ENCODE data around the gene TARBP1.
"Not testable (repeated sequence)": the region's sequence is repeated elsewhere in the genome, so short reads cannot be mapped to it uniquely, and the experiment has no call there.

Gene TARBP1, protein sequence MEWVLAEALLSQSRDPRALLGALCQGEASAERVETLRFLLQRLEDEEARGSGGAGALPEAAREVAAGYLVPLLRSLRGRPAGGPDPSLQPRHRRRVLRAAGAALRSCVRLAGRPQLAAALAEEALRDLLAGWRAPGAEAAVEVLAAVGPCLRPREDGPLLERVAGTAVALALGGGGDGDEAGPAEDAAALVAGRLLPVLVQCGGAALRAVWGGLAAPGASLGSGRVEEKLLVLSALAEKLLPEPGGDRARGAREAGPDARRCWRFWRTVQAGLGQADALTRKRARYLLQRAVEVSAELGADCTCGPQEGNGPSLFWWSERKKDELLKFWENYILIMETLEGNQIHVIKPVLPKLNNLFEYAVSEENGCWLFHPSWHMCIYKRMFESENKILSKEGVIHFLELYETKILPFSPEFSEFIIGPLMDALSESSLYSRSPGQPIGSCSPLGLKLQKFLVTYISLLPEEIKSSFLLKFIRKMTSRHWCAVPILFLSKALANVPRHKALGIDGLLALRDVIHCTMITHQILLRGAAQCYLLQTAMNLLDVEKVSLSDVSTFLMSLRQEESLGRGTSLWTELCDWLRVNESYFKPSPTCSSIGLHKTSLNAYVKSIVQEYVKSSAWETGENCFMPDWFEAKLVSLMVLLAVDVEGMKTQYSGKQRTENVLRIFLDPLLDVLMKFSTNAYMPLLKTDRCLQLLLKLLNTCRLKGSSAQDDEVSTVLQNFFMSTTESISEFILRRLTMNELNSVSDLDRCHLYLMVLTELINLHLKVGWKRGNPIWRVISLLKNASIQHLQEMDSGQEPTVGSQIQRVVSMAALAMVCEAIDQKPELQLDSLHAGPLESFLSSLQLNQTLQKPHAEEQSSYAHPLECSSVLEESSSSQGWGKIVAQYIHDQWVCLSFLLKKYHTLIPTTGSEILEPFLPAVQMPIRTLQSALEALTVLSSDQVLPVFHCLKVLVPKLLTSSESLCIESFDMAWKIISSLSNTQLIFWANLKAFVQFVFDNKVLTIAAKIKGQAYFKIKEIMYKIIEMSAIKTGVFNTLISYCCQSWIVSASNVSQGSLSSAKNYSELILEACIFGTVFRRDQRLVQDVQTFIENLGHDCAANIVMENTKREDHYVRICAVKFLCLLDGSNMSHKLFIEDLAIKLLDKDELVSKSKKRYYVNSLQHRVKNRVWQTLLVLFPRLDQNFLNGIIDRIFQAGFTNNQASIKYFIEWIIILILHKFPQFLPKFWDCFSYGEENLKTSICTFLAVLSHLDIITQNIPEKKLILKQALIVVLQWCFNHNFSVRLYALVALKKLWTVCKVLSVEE (N-terminal part only)

DNA sequence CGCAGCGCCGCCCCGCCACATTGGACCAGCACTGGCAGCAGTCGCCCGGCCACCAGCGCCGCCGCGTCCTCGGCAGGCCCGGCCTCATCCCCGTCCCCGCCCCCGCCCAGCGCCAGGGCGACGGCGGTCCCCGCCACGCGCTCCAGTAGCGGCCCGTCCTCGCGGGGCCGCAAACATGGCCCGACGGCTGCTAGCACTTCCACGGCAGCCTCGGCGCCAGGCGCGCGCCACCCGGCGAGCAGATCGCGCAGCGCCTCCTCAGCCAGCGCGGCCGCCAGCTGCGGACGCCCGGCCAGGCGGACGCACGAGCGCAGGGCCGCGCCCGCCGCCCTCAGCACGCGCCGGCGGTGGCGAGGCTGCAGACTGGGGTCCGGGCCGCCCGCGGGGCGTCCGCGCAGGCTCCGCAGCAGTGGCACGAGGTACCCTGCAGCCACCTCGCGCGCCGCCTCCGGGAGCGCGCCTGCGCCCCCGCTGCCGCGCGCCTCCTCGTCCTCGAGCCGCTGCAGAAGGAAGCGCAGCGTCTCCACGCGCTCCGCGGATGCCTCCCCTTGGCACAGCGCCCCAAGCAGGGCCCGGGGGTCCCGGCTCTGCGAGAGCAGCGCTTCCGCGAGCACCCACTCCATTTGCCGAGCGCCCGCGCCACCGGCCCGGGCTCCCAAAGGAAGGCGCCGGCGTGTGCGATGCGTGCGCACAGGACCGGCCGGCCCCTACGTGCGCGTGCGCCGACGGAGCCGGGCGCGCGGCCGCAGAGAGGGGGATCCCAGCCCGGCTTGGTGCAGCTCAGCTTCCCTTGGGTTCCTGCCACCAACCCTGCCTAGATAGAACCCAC lies at the start of gene TARBP1:
Gene TARBP1 (minus strand): TSS at position 699 of the 829 bp plus-strand sequence. CDS start 76 bp downstream, at position 623.
- DNase-seq: peak; percentile 81

DNA sequence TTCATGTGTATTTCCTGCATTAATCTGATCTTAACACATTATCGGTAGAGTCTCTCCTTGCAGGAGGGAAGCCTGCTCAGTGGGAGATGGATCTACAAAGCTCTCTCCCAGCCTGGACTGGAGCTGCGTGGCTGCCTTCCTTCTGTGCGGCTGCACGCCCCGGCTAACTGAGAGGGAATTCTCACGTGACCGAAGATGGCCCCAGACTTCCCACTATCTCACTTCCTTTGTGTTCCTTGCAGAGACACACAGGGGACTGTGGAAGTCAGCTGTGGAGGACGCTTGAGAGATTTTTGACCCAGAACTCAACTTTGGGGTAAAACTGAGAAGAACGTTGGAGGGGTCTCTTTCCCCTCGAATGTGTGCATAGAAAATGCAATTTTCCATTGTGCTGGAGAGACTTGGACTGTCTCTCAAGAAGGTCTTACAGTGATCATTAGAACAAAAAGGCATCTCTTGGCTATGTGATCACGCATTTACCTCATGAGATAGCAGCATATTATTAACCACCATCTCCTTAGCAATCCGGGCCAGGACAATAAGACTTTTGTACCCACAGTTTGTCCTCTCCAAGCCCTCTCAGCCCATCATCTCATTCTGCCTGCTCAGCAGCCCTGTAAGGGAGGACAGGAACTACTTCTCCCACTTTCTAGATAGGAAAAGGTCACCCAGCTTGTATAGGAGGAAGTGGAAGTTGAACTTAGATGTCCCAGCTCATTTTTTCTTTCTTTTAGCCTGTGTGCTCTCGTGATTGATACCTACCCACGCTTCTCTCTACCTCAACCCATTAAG lies 49.3 kb upstream of the TARBP1 start:
- DNase-seq: no peak

DNA sequence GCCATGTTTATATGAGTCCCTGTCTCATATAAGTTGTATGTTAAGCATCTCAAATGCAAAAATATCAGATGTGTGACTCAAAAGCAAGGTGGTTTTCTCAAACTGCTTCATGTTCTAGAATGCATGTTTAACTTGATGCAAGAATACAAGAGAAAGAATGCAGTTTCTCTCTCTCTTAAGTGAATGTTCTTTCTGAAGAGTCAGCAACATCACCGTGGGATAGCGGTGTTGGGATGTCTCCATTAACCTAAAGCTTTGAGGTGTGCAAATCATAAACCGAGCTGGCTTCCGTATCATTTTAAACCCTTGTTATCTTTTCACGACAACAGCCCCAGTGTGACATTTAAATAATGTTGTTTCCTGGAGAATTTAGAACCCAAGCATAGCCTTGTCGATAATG lies 48.4 kb upstream of the TARBP1 start:
- DNase-seq: no peak

DNA sequence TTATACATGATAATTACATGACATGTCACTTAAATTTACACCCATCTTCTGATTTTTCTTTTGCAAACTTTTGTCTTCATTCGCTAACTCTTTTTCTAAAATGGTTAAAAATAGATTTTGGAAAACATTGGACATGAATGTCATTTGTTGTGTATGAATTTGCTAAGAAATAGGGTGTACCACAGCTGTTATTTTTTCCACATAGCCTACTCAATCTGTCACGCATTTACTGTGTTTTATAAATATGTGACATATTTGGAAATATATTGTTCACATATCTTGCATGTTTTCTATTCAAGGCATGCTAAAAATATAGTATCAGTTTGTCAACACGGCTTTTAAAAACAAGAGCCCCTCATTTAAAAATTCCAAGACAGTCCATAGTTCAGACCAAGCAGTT lies 47.9 kb upstream of the TARBP1 start:
- DNase-seq: no peak

DNA sequence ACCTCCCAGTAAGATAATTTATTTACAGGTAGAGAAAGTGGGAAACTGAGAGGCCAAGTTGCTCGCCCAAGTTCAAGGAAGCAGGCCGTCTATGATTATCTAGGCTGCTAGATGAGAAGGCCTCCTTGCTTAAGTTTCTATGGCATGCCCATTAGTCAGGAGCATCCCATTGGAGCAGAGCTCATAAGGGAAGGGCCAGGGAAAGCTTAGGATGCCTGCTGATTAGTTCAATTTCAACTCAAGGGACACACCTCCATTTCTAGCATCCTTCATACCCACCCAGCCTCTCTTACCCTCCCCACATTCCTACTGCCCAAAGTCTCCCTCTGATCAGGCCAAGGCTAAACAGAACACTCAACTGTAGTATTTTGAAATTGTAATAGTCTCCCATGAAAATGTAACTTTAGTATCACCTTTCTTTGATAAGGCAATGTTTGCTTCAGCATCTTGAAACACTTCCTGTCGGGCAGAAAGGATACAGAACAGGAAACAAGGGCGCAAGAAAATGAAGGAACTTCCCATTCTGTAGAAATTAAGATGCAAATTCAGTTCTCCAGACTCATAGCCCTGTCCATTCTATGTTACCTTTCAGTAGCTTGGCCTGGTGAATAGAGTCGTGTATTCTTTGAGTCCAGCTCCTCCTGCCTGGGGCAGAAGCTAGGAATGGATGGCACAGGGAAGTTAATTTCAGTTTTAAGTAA lies 46.3 kb upstream of the TARBP1 start:
- no peak for DNase-seq

GRCh38 chr1:234521836-234522235 lies 42.9 kb upstream of the TARBP1 start:
- no peak for DNase-seq

DNA sequence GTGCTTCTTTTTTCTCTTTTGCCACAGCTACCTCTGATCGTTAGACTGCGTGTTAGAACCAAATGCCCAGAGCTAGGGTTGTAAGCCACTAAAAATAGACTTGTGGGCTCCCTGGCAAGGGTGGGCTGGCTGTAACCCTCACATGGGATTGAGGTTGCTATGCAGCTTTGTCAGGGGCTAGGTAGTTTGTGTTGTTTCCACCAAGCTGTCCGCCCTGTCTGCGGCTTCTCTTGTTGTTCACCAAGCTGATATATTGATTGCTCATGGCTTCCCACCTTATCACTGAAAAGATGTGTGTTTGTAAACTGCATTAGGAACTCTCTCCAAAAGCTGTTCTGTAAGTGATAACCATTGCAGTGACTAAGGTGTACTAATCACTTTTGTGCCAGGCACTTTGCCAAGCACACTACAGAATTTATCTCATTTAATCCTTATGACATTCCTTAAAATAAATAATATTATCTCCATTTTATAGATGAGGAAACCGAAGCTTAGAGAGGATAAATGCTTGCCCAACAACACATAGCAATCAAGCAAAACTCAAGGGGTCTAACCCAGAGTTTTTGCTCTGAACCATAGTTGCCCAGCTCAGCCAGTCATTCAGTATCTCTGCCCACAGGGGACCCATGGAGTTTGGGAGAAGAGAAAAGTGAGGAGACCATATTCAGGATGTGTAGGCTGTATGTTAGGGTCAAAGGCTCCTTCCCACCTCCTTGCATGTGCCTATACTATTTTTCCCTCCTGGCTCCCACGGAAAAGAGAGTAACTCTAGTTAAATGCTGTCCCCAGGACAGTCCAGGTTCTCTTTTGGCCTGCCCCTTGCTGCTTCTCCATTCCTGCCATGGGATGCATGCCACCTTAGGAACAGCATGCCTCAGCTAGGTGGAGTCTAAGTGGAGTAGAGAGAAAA lies 42.2 kb upstream of the TARBP1 start:
- no peak for DNase-seq

DNA sequence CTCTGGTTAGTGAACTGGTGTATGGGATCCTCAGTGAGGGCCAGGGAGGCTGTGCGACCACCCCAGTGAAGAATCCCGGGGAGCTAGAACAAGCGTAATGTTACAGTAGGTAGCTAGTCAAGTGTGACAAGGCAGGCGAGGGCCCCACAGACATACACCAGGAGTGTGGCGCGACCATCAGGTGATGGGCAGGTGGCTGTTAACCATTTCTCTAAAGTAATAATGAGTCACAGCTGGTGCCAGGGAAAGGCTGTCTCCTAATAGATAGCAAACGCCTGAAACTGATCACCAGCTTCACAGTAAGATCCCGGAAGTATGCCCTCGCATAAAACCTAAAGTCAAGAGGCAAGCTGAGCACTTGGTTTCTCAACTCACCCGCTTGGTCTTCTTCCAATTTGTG lies 40.5 kb upstream of the TARBP1 start:
- DNase-seq: peak; percentile 23

- no peak for DNase-seq
Observed at GRCh38 chr1:234518876-234519275, 39.9 kb upstream of the TARBP1 start.

DNA sequence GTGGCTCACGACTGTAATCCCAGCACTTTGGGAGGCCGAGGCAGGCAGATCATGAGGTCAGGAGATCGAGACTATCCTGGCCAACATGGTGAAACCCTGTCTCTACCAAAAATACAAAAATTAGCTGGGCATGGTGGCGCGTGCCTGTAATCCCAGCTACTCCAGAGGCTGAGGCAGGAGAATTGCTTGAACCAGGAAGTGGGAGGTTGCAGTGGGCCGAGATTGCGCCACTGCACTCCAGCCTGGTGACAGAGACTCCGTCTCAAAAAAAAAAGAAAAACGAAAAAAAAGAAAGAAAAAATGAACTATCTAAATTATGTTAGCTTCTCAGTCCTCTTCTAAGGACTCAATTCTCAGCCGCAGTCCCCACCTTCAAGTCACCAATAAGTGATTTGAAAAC lies 39.1 kb upstream of the TARBP1 start:
- not testable (repeated sequence) for DNase-seq

DNA sequence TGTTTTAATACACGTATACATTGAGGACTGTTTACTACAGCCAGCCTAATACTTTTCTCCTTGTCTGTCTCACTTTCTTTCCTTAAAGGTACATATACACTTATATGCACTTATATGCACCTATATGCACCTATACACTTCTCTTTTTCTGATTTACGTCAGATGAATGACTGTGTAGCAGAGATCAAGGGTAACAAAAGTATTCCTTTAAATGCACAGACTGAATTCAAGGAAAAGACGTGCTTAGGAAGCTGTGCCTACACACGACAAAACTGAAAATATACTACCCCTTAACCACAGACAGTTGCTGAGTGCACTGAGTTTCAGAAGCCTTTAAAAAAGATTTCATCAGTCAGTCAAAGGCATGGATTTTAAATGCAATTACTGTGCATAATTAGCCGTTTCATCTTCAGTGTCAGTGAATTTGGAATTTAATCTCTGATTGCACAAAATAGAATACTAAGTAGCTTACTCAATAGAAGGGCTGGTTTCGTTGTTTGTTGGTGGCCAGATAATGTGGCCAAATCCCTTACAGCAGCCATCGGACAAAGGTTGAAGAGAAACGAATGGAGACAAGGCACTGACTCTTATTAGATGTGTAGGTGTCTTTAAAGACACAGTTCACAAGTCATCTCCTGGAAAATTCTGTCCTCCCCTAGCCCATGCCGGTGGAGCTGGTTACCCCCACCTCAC lies 38.3 kb upstream of the TARBP1 start:
- DNase-seq: no peak

DNA sequence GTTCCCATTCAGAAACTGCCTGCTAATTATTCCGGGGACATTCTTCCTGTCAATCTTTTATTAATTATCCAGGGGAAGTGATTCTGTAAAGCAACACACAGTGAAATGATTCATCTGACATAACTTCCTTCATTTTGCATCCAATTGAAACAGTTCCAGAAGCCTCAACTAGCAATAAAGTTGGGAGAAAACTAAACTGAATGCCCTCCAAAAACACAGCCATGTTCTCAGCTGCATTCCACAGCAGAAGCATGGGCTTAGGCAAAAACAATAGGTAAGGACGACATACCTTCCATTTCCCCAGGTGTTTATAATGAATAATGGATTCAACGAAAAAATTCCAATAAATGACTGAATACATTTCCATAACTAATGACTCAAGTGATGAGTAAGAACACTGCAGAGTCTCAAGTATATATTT lies 36.9 kb upstream of the TARBP1 start:
- no peak for DNase-seq

- DNase-seq: no peak
Observed at GRCh38 chr1:234515411-234515810, 36.4 kb upstream of the TARBP1 start.

- DNase-seq: no peak
Observed at GRCh38 chr1:234512451-234512861, 33.5 kb upstream of the TARBP1 start.

DNA sequence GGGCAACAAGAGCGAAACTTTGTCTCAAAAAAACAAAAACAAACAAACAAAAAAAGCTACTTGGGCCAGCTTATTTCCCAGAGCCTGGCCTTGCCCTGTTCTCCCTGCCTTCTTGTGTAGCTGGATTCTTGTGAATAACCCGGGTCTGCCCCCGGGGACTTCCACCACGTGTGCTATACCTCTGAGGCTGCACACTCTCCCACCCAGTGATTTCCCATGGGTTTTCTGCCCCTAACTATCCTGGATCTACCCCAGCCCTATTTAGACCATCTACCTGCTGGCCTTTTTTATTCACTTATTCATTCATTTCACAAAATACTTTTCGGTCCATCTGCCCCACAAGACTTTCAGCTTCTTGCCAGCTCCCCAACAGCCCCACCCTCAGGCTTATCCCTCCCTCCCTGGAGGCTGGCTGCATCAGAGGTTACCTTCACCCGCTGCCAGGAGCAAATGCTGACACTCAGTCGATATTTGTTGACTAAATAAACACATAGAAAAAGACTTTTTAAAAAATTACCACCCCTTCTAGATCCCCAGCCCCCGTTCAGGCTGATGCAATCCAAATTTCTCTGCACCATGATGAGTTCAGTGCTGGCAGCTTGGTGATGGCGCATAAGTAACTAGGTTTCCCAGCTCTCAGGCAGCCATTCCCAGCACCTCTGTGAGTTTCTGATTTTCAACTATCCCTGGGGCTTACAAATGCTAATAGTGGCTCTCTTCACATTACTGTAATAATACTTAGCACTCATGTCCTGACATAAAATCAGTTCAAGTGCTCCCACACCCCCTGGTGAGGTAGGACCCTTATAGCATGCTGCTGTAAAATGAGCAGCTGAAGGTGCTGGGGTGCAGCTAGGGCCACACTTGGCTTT lies 30.7 kb upstream of the TARBP1 start:
- DNase-seq: peak; percentile 38

DNA sequence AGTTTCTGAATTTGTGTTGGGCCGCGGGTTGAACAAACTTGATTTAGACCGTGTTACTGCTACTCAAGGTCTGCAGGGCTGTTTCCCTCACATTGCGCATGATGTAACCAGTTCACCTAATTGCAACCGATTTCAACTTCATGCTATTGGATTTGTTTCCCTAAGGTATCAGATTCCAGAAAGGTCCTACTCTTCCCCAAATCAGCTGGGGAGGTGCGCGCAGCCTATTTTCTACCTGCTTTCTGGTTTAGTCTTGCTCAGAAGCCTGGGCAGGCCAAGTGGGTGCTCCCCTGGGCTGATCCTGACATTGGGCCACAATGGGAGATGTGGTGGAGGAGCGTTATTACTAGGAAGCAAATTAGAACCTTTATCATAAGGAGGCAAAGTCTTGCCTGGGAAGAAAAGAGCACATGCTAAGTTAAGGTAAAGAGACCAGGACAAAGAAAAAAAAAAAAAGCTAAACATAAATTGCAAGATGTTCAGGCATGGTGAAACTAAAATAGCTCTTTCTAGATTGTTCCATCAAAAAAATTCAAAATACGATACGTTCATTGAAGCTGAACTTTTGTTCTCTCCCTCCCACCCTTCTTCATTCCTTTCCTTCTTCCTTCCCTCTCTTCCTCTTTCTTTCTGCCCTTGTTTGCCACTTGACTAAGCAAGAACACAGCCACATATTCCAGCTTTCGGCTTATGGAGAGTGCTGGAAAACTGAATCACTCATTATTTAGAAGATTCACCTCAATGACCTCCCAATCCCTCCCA lies 28.8 kb upstream of the TARBP1 start:
- no peak for DNase-seq

GRCh38 chr1:234507089-234507488 lies 28.1 kb upstream of the TARBP1 start:
- no peak for DNase-seq
